Kidney epithelial cell (primary cell): ENCODE measurements around the gene HEPACAM2. TPM values are rescaled to one million over a fixed set of nuclear protein-coding genes. Genes with fewer than 3 reads are reported as not detected.
A peak's percentile ranks its signal among the peaks of the same experiment; 100 is the strongest.

Experiments
- DNase-seq: peaks from one replicate; pipeline ENCODE4 v3.0.0-alpha.2; 2010; ENCODE audit warnings: low read depth
- H3K27me3 ChIP-seq: 2 replicates; pipeline ENCODE4 v1.6.0; 2011; ENCODE audit warnings: low read length; ENCODE audit not compliant: control insufficient read depth, insufficient read depth
- H3K36me3 ChIP-seq: 2 replicates; pipeline ENCODE4 v1.5.1; 2011; ENCODE audit warnings: low read length; ENCODE audit not compliant: control insufficient read depth, insufficient read depth
- H3K4me3 ChIP-seq: 2 replicates; pipeline ENCODE4 v1.5.1; 2011; ENCODE audit warnings: low read depth, mild to moderate bottlenecking, control low read depth, low read length
- total RNA-seq: library from RNA; depleted of rRNA; stranded (reverse); fragments of >200 nt; gene quantifications from 2 replicates; pipeline ENCODE4 v1.2.3, GENCODE V29; 2015
- TF ChIP-seq, protein P1 (sequence below): IDR thresholded peaks from 2 replicates; pipeline ENCODE4 v1.5.1; 2011; ENCODE audit warnings: mild to moderate bottlenecking, moderate library complexity, low read length, control low read depth, inconsistent platforms; ENCODE audit not compliant: insufficient read depth, poor library complexity, severe bottlenecking

The HEPACAM2 gene
- total RNA-seq: 0.08 TPM in 1 of 2 replicates, not detected in the other

GRCh38 chr7:93226310-93226709 lies at the start of gene HEPACAM2:
HEPACAM2 (minus strand) TSS chr7:93226469.
- H3K36me3 ChIP-seq: no peaks in the 10 kb centered on the region
- no peak for DNase-seq
- no peaks in the 10 kb centered on the region for H3K27me3 ChIP-seq
- TF ChIP-seq, protein P1, sequence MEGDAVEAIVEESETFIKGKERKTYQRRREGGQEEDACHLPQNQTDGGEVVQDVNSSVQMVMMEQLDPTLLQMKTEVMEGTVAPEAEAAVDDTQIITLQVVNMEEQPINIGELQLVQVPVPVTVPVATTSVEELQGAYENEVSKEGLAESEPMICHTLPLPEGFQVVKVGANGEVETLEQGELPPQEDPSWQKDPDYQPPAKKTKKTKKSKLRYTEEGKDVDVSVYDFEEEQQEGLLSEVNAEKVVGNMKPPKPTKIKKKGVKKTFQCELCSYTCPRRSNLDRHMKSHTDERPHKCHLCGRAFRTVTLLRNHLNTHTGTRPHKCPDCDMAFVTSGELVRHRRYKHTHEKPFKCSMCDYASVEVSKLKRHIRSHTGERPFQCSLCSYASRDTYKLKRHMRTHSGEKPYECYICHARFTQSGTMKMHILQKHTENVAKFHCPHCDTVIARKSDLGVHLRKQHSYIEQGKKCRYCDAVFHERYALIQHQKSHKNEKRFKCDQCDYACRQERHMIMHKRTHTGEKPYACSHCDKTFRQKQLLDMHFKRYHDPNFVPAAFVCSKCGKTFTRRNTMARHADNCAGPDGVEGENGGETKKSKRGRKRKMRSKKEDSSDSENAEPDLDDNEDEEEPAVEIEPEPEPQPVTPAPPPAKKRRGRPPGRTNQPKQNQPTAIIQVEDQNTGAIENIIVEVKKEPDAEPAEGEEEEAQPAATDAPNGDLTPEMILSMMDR: no peak
- no peak within 1 kb of the TSS for H3K4me3 ChIP-seq

- Histone ChIP-seq H3K36me3 (no peaks in the 10 kb centered on the region), H3K27me3 (no peaks in the 10 kb centered on the region), H3K4me3 (no peak overlapping the region)
- TF ChIP-seq, protein P1: no peak
- no peak for DNase-seq
Measured at GRCh38 chr7:93265220-93265619, 39.0 kb upstream of the HEPACAM2 start.

- Histone ChIP-seq H3K4me3 (no peak overlapping the region), H3K27me3 (no peaks in the 10 kb centered on the region), H3K36me3 (no peaks in the 10 kb centered on the region)
- DNase-seq: no peak
- TF ChIP-seq, protein P1: no peak
Measured at GRCh38 chr7:93262535-93262934, 36.3 kb upstream of the HEPACAM2 start.

GRCh38 chr7:93258661-93259060 lies 32.4 kb upstream of the HEPACAM2 start:
- TF ChIP-seq, protein P1: no peak
- no peaks in the 10 kb centered on the region for H3K36me3 ChIP-seq
- no peaks in the 10 kb centered on the region for H3K27me3 ChIP-seq
- no peak overlapping the region for H3K4me3 ChIP-seq
- no peak for DNase-seq

DNA sequence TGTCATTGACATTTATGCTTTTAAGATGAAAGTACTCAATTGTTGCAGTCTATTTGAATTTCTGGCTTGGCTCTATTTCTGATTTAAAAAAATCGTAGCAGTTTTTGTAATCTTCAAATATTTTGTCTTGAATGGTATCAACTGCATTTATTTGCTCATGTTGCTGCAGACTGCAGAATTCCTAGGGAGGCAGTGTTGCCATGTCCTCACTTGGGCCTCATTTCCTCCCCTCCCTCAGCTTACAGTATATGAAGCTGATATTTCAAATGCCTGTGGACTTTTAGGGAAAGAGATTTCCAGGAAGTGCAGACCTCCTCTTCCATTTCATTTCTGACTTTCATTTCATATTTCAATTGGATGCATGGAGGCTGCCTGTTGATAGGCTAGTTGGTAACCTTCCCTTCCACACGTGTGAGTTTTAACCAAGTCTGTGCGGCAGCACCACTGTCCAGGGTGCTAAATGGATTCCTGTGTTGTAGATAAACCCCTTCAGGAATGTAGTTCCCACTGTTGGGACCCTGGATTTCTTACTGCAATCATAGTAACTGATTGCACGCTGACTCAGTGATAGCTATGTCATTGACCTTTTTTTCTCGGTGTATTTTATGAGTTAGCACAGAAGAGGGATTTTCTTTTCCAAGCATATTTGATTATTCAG lies 23.4 kb upstream of the HEPACAM2 start:
- H3K4me3 ChIP-seq: no peak overlapping the region
- TF ChIP-seq, protein P1: no peak
- no peaks in the 10 kb centered on the region for H3K36me3 ChIP-seq
- H3K27me3 ChIP-seq: no peaks in the 10 kb centered on the region
- peak; percentile 9 for DNase-seq
